Measurements from ENCODE around the gene STARD9. TPM values are rescaled to one million over a fixed set of nuclear protein-coding genes. Genes with fewer than 3 reads are reported as not detected.

STARD9 gene
- total and polyA plus RNA-seq, 2 experiments from 2014 or later = 2.0 to 5.5 TPM

DNA sequence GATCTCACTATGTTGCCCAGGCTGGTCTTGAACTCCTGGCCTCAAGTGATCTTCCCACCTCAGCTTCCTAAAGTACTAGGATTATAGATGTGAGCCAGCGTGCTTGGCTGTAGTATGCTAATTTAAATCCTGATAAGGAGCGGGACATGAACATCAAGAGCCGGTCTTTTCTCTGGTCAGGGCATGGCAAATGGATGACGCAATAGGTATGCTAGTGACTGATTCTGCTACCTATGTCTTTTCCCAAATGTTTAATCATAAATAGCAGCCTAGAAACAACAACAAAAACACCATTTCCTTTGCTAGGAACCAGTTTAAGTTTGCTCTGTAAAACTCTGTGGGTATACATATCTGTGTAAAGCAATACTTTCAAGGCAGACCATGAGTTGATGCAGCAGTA, 64.7 kb downstream of the STARD9 start:
- TF ChIP-seq, protein P1, sequence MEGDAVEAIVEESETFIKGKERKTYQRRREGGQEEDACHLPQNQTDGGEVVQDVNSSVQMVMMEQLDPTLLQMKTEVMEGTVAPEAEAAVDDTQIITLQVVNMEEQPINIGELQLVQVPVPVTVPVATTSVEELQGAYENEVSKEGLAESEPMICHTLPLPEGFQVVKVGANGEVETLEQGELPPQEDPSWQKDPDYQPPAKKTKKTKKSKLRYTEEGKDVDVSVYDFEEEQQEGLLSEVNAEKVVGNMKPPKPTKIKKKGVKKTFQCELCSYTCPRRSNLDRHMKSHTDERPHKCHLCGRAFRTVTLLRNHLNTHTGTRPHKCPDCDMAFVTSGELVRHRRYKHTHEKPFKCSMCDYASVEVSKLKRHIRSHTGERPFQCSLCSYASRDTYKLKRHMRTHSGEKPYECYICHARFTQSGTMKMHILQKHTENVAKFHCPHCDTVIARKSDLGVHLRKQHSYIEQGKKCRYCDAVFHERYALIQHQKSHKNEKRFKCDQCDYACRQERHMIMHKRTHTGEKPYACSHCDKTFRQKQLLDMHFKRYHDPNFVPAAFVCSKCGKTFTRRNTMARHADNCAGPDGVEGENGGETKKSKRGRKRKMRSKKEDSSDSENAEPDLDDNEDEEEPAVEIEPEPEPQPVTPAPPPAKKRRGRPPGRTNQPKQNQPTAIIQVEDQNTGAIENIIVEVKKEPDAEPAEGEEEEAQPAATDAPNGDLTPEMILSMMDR (IDR thresholded peaks at IDR 0.05; ENCODE audit: low read depth, low read length) = no peak

DNA sequence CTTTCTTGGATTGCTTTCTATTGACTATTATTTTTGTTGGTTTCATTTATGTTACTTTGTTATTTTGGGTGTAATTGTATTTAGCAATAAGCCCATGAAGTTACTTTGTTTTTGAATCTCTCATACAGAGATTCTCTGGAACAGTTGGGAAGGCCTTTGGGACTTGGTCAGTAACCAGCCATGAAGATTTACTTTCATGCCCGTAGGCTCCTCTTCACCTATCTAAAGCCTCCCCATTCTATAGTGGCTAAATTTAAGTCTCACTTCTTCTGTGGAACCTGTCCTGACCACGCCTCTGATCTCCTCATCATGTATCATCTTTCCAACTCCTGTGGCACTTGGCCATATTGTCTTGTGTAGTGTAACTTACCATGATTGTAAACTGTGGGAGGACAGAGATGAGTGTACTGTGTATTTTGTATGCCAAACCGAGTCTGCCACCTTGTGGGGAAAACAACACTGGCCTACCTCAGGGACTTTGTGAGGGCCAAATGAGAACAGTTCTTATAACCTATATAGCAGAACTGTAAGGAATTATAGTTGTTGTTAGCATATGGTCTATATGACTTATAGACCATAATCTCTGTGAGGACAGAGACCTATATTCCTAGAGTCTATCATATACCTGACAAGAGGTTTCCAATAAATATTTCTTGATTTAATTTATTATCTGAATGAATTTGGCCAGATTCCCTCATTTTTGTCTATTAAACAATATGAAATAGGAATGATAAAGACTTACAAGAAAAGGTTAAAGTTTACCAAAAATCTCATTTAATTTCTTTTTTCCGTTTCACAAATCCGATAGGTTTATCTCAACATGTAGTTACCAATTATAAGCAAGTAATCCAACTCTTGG, 75.0 kb downstream of the STARD9 start:
- H3K9me3 ChIP-seq (ENCODE audit: low read depth) = no peaks in the 10 kb centered on the region
- TF ChIP-seq, protein P1 (IDR thresholded peaks at IDR 0.05; ENCODE audit: low read depth, low read length) = peak; percentile 92
- H3K27ac ChIP-seq = no peak overlapping the region
- H3K4me3 ChIP-seq = no peak overlapping the region
- DNase-seq (ENCODE audit: low read depth in 1 of 2, low spot score in 1 of 2) = peak; percentile 74 to 89
- H3K4me1 ChIP-seq (ENCODE audit: low read depth) = no peaks in the 10 kb centered on the region
- no peaks in the 10 kb centered on the region for H3K36me3 ChIP-seq
- H3K27me3 ChIP-seq = no peaks in the 10 kb centered on the region

More for the DNA sequence above, 64.7 kb downstream of the STARD9 start:
- Histone ChIP-seq H3K4me3 (no peak overlapping the region), H3K36me3 (no peaks in the 10 kb centered on the region), H3K27ac (no peak overlapping the region), H3K9me3 (ENCODE audit: low read depth) (no peaks in the 10 kb centered on the region), H3K27me3 (no peaks in the 10 kb centered on the region), H3K4me1 (ENCODE audit: low read depth) (no peaks in the 10 kb centered on the region)
- DNase-seq (ENCODE audit: low read depth in 1 of 2, low spot score in 1 of 2) = peak in 1 of 2 donors; percentile 12

DNA sequence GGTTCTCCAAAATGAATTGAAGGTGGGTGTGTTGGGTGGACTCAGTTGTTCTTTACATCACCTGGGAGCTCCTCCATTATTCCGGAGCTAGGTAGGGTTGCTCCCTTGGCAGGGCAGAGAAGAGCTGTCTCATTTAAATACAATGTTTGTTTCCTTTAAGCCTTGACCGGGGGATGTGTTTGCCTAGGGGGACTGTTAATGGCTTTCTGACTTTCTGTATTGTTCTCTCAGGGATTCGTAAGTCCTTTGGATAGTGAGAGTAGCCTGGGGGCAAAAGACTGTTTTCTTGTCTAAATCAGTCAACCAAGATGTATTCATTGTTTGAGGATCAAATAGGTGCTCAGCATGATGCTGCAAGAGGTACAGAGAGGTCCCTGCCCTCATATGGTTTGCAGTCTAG, 90.4 kb downstream of the STARD9 start:
- Histone ChIP-seq H3K36me3 (no peaks in the 10 kb centered on the region), H3K27me3 (no peaks in the 10 kb centered on the region), H3K4me1 (ENCODE audit: low read depth) (no peaks in the 10 kb centered on the region), H3K27ac (no peak overlapping the region), H3K9me3 (ENCODE audit: low read depth) (no peaks in the 10 kb centered on the region), H3K4me3 (no peak overlapping the region)
- TF ChIP-seq, protein P1 (IDR thresholded peaks at IDR 0.05; ENCODE audit: low read depth, low read length) = no peak
- DNase-seq (ENCODE audit: low read depth in 1 of 2, low spot score in 1 of 2) = no peak

DNA sequence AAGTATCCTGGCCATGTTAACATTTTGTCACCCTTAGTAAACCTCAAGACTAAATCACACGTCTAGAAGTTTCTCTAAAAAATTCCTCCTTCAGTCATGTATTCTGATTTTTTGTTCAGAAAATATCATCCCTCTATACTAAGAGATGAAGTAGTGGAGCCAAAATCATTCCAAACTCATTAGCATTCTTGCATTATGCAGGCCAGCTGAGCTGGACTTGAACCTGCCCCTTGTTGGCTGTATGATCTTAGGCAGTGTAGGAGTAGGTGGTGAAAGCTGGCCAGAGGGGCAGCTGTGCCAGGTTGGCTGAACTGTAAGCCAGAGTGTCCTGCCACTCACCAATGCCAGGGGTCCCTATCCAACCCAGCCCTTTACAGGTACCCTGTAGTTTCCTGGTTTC, 92.4 kb downstream of the STARD9 start:
- TF ChIP-seq, protein P1 (IDR thresholded peaks at IDR 0.05; ENCODE audit: low read depth, low read length) = no peak

DNA sequence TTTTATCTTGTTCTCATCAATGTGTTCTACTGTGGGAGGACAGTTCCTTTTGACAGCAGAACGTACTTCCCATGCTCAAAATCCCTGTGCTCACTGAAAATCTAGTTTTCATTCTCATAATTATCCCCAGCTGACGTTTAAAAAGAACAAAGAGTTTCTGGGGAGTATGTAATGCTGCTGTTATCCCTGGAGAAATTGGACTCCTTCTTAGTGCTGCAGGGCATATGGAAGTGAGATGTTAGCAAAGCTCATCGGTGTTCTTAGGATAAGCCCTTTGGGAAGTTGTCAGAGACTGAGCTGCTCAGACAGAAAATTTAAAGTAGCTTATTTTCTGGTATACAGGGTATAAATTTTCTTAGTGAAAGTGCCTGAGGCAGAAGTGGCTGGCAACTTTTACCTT, 95.0 kb downstream of the STARD9 start:
- DNase-seq (ENCODE audit: low read depth in 1 of 2, low spot score in 1 of 2) = no peak
- H3K27me3 ChIP-seq = no peaks in the 10 kb centered on the region
- H3K4me1 ChIP-seq (ENCODE audit: low read depth) = no peaks in the 10 kb centered on the region
- no peaks in the 10 kb centered on the region for H3K36me3 ChIP-seq
- TF ChIP-seq, protein P1 (IDR thresholded peaks at IDR 0.05; ENCODE audit: low read depth, low read length) = no peak
- H3K4me3 ChIP-seq = no peak overlapping the region
- no peaks in the 10 kb centered on the region for H3K9me3 ChIP-seq (ENCODE audit: low read depth)
- no peak overlapping the region for H3K27ac ChIP-seq

More for the DNA sequence above, 92.4 kb downstream of the STARD9 start:
- Histone ChIP-seq H3K4me1 (ENCODE audit: low read depth) (no peaks in the 10 kb centered on the region), H3K27me3 (no peaks in the 10 kb centered on the region), H3K4me3 (no peak overlapping the region), H3K27ac (no peak overlapping the region), H3K9me3 (ENCODE audit: low read depth) (no peaks in the 10 kb centered on the region), H3K36me3 (no peaks in the 10 kb centered on the region)
- DNase-seq (ENCODE audit: low read depth in 1 of 2, low spot score in 1 of 2) = no peak
